Nephron (organoid): ENCODE results near the gene DSCAM.

Experiments used
- H3K27ac Mint-ChIP-seq, 3 experiments: 2 replicates each; pipeline ENCODE4 v1.8.0; 2020; ENCODE audit warnings: mixed read lengths in 3 of 3, mild to moderate bottlenecking in 2 of 3, moderate library complexity in 1 of 3
- H3K27me3 Mint-ChIP-seq: 2 replicates; pipeline ENCODE4 v1.8.0; 2021; ENCODE audit warnings: low read depth, mild to moderate bottlenecking, moderate library complexity, mixed read lengths
- H3K36me3 Mint-ChIP-seq: 2 replicates; pipeline ENCODE4 v1.8.0; 2020; ENCODE audit warnings: low read depth, mixed read lengths
- H3K4me1 Mint-ChIP-seq: 2 replicates; pipeline ENCODE4 v1.8.0; 2020; ENCODE audit warnings: mixed read lengths
- H3K4me3 Mint-ChIP-seq, 3 experiments: 2 replicates each; pipeline ENCODE4 v1.8.0; 2020; ENCODE audit warnings: mild to moderate bottlenecking in 3 of 3, mixed read lengths in 3 of 3, moderate library complexity in 2 of 3
- H3K9me3 Mint-ChIP-seq: 2 replicates; pipeline ENCODE4 v1.8.0; 2020; ENCODE audit warnings: mixed read lengths
- CTCF ChIP-seq, 3 experiments: fragments of 200-600 bp; sonication (generic); IDR thresholded peaks; one replicate each; pipeline ENCODE4 v1.5.0; 2021; ENCODE audit warnings: antibody characterized with exemption in 3 of 3; ENCODE audit not compliant: unreplicated experiment in 3 of 3

Gene DSCAM

GRCh38 chr21:40684726-40685125 is 162.2 kb downstream of the DSCAM start:
- peaks cover 17% of the 10 kb centered on the region for H3K4me1 Mint-ChIP-seq

GRCh38 chr21:40683349-40683748 is 163.6 kb downstream of the DSCAM start:
- no peak for TF ChIP-seq CTCF (IDR thresholded peaks at IDR 0.05; ENCODE audit: unreplicated experiment in 3 of 3)
- Mint-ChIP-seq H3K4me3 (no peak overlapping the region), H3K9me3 (peaks cover 4% of the 10 kb centered on the region), H3K27ac (no peak overlapping the region), H3K4me1 (peaks cover 17% of the 10 kb centered on the region), H3K36me3 (no peaks in the 10 kb centered on the region), H3K27me3 (peaks cover 14% of the 10 kb centered on the region)

More at GRCh38 chr21:40684726-40685125, 162.2 kb downstream of the DSCAM start:
- no peak for TF ChIP-seq CTCF (IDR thresholded peaks at IDR 0.05; ENCODE audit: unreplicated experiment in 3 of 3)
- Mint-ChIP-seq H3K27me3 (peaks cover 14% of the 10 kb centered on the region), H3K36me3 (no peaks in the 10 kb centered on the region), H3K27ac (no peak overlapping the region), H3K9me3 (peaks cover 4% of the 10 kb centered on the region), H3K4me3 (no peak overlapping the region)

- H3K27ac Mint-ChIP-seq, result no peak overlapping the region
- peaks cover 4% of the 10 kb centered on the region for H3K4me1 Mint-ChIP-seq
- H3K27me3 Mint-ChIP-seq, result peaks cover 14% of the 10 kb centered on the region
- TF ChIP-seq CTCF (IDR thresholded peaks at IDR 0.05; ENCODE audit: unreplicated experiment in 3 of 3), result no peak
- peaks cover 4% of the 10 kb centered on the region for H3K9me3 Mint-ChIP-seq
- H3K36me3 Mint-ChIP-seq, result no peaks in the 10 kb centered on the region
- H3K4me3 Mint-ChIP-seq, result no peak overlapping the region
These were observed 165.6 kb downstream of the DSCAM start for GRCh38 chr21:40681164-40681859.

GRCh38 chr21:40680311-40680710 is 166.6 kb downstream of the DSCAM start:
- Mint-ChIP-seq H3K4me1 (no peaks in the 10 kb centered on the region), H3K27me3 (peaks cover 14% of the 10 kb centered on the region), H3K27ac (no peak overlapping the region), H3K4me3 (no peak overlapping the region), H3K9me3 (peaks cover 4% of the 10 kb centered on the region), H3K36me3 (no peaks in the 10 kb centered on the region)
- no peak for TF ChIP-seq CTCF (IDR thresholded peaks at IDR 0.05; ENCODE audit: unreplicated experiment in 3 of 3)

- Mint-ChIP-seq H3K9me3 (peaks cover 4% of the 10 kb centered on the region), H3K27ac (no peak overlapping the region), H3K36me3 (no peaks in the 10 kb centered on the region), H3K4me1 (peaks cover 4% of the 10 kb centered on the region), H3K4me3 (no peak overlapping the region), H3K27me3 (peaks cover 14% of the 10 kb centered on the region)
- no peak for TF ChIP-seq CTCF (IDR thresholded peaks at IDR 0.05; ENCODE audit: unreplicated experiment in 3 of 3)
These were observed 168.2 kb downstream of the DSCAM start for GRCh38 chr21:40678681-40679284.

- Mint-ChIP-seq H3K27me3 (no peaks in the 10 kb centered on the region), H3K27ac (no peak overlapping the region), H3K4me1 (peaks cover 5% of the 10 kb centered on the region), H3K36me3 (no peaks in the 10 kb centered on the region), H3K9me3 (no peaks in the 10 kb centered on the region), H3K4me3 (no peak overlapping the region)
- no peak for TF ChIP-seq CTCF (IDR thresholded peaks at IDR 0.05; ENCODE audit: unreplicated experiment in 3 of 3)
These were observed 171.9 kb downstream of the DSCAM start for GRCh38 chr21:40675017-40675416.
